HepG2 (cell line): ENCODE measurements around the gene PPP1R7. TPM values are rescaled to one million over a fixed set of nuclear protein-coding genes. Genes with fewer than 3 reads are reported as not detected.

Source experiments
- ARID2 ChIP-seq: sonication (generic); formaldehyde crosslinking; IDR thresholded peaks from 2 replicates; pipeline ENCODE4 v1.8.1; 2022; ENCODE audit warnings: mild to moderate bottlenecking, missing genetic modification reagents, borderline replicate concordance
- CEBPG ChIP-seq: IDR thresholded peaks from 2 replicates; pipeline ENCODE4 v1.6.1; 2016
- CSRNP2 ChIP-seq: sonication (generic); formaldehyde crosslinking; conservative IDR thresholded peaks from 2 replicates; pipeline ENCODE4 v1.8.0; 2022; ENCODE audit warnings: low read depth, missing genetic modification reagents
- FOXK1 ChIP-seq: sonication (generic); formaldehyde crosslinking; IDR thresholded peaks from 2 replicates; pipeline ENCODE4 v1.4.0; 2020; ENCODE audit warnings: low read depth, missing genetic modification reagents, borderline replicate concordance
- GFI1 ChIP-seq: sonication (generic); formaldehyde crosslinking; IDR thresholded peaks from 2 replicates; pipeline ENCODE4 v1.5.0; 2020; ENCODE audit warnings: missing genetic modification reagents, mild to moderate bottlenecking, borderline replicate concordance
- LCORL ChIP-seq, 2 experiments: fragments of 450-650 bp in 1 of 2; sonication (generic) in 1 of 2; formaldehyde crosslinking in 1 of 2; IDR thresholded peaks; 2 replicates each; pipeline versions ENCODE4 v1.5.0 to v1.6.1; 2017 to 2020; ENCODE audit warnings: antibody characterized with exemption in 1 of 2, missing genetic modification reagents in 1 of 2
- MYPOP ChIP-seq: sonication (generic); formaldehyde crosslinking; IDR thresholded peaks from 2 replicates; pipeline ENCODE4 v1.8.1; 2023; ENCODE audit warnings: mild to moderate bottlenecking, moderate library complexity, missing genetic modification reagents
- NFYB ChIP-seq: sonication (generic); formaldehyde crosslinking; IDR thresholded peaks from 2 replicates; pipeline ENCODE4 v1.4.0; 2020; ENCODE audit warnings: missing genetic modification reagents
- RXRB ChIP-seq: IDR thresholded peaks from 2 replicates; pipeline ENCODE4 v1.6.1; 2016; ENCODE audit warnings: borderline replicate concordance, missing genetic modification reagents, missing compliant biosample characterization
- SIN3A ChIP-seq: IDR thresholded peaks from 2 replicates; pipeline ENCODE4 v1.6.1; 2011; ENCODE audit warnings: low read depth, mild to moderate bottlenecking, control low read depth, low read length, borderline replicate concordance
- SOX6 ChIP-seq, 2 experiments: fragments of 450-650 bp in 1 of 2; sonication (generic) in 1 of 2; formaldehyde crosslinking in 1 of 2; IDR thresholded peaks; 2 replicates each; pipeline versions ENCODE4 v1.4.0 to v1.6.1; 2017 to 2020; ENCODE audit warnings: antibody characterized with exemption in 1 of 2, mild to moderate bottlenecking in 1 of 2, missing genetic modification reagents in 1 of 2
- SRSF1 ChIP-seq: fragments of 200-400 bp; formaldehyde crosslinking; optimal IDR thresholded peaks from 2 replicates; pipeline ENCODE3; 2017; ENCODE audit warnings: mild to moderate bottlenecking, low read depth, low read length, moderate library complexity
- TARDBP ChIP-seq: sonication (generic); formaldehyde crosslinking; IDR thresholded peaks from 2 replicates; pipeline ENCODE4 v1.8.0; 2022; ENCODE audit warnings: mild to moderate bottlenecking, missing genetic modification reagents
- THAP9 ChIP-seq: sonication (generic); formaldehyde crosslinking; IDR thresholded peaks from 2 replicates; pipeline ENCODE4; 2020; ENCODE audit warnings: missing genetic modification reagents, mild to moderate bottlenecking, borderline replicate concordance
- ZNF350 ChIP-seq: sonication (generic); formaldehyde crosslinking; IDR thresholded peaks from 2 replicates; pipeline ENCODE4 v1.4.0; 2020; ENCODE audit warnings: mild to moderate bottlenecking, low read depth, missing genetic modification reagents, borderline replicate concordance
- ZNF598 ChIP-seq: sonication (generic); formaldehyde crosslinking; IDR thresholded peaks from 2 replicates; pipeline ENCODE4 v1.5.1; 2020; ENCODE audit warnings: mild to moderate bottlenecking, missing genetic modification reagents, borderline replicate concordance
- ZNF737 ChIP-seq: sonication (generic); formaldehyde crosslinking; IDR thresholded peaks from 2 replicates; pipeline ENCODE4 v1.5.0; 2020; ENCODE audit warnings: missing genetic modification reagents, mild to moderate bottlenecking, borderline replicate concordance
- polyA plus RNA-seq, 8 experiments: library from polyadenylated mRNA; depleted of rRNA in 3 of 8; stranded (reverse) in 7 of 8; unstranded in 1 of 8; fragments of >200 nt; fragmentation: Illumina TruSeq in 4 of 8; extraction: Trizol in 4 of 8; gene quantifications; 2 replicates each; pipeline versions ENCODE4 v1.2.1 to v1.2.3, GENCODE V29; 2011 to 2016; ENCODE audit warnings: low read depth in 4 of 8, missing spikeins in 1 of 8, mixed read lengths in 1 of 8; ENCODE audit not compliant: insufficient read depth in 1 of 8
- total RNA-seq, 5 experiments: library from RNA; depleted of rRNA; stranded (reverse); fragments of >200 nt; fragmentation: Illumina TruSeq; extraction: Trizol; gene quantifications; 2 replicates each; pipeline ENCODE4 v1.2.3, GENCODE V29; 2016; ENCODE audit warnings: low read depth in 1 of 5
- TF ChIP-seq, protein P1 (sequence below): sonication (generic); formaldehyde crosslinking; IDR thresholded peaks from 2 replicates; pipeline ENCODE4 v1.4.0; 2020; ENCODE audit warnings: missing genetic modification reagents, borderline replicate concordance
- TF ChIP-seq, protein P2 (sequence below): sonication (generic); formaldehyde crosslinking; IDR thresholded peaks from 2 replicates; pipeline ENCODE4 v1.5.1; 2020; ENCODE audit warnings: missing genetic modification reagents, mild to moderate bottlenecking, borderline replicate concordance

Gene PPP1R7
- total and polyA plus RNA-seq, 2 of the 13 experiments (the other 11 are each of a cell fraction or from before 2014, with no cell fraction given): 33.3 to 67.9 TPM

- TF ChIP-seq ZNF598 (CRISPR knock-in tag) (peak; percentile 98; the same call in 1 of the 2 replicates), FOXK1 (CRISPR knock-in tag) (peak; percentile 99), SOX6 (IDR thresholded peaks at IDR 0.05) (no peak), SOX6 (CRISPR knock-in tag; IDR thresholded peaks at IDR 0.05) (peak; percentile 92), GFI1 (CRISPR knock-in tag) (peak; percentile 85), MYPOP (peak; percentile 91), ZNF350 (peak; percentile 100), TARDBP (CRISPR knock-in tag) (peak; percentile 99), ZNF737 (CRISPR knock-in tag) (0 out of 2 replicates have a peak, but pooled peaks have one; percentile 75), CEBPG (CRISPR knock-in tag) (peak; percentile 74), RXRB (CRISPR knock-in tag) (peak; percentile 92), LCORL (IDR thresholded peaks at IDR 0.05) (no peak), LCORL (CRISPR knock-in tag; IDR thresholded peaks at IDR 0.05) (peak; percentile 97), SIN3A (peak; percentile 92; the same call in 1 of the 2 replicates), THAP9 (CRISPR knock-in tag) (peak; percentile 98), SRSF1 (peak; percentile 97), CSRNP2 (CRISPR knock-in tag) (0 out of 2 replicates have a peak, but pooled peaks have one; percentile 56), ARID2 (CRISPR knock-in tag) (no peak; the same call in 1 of the 2 replicates), NFYB (CRISPR knock-in tag) (peak; percentile 55)
- TF ChIP-seq, protein P1, sequence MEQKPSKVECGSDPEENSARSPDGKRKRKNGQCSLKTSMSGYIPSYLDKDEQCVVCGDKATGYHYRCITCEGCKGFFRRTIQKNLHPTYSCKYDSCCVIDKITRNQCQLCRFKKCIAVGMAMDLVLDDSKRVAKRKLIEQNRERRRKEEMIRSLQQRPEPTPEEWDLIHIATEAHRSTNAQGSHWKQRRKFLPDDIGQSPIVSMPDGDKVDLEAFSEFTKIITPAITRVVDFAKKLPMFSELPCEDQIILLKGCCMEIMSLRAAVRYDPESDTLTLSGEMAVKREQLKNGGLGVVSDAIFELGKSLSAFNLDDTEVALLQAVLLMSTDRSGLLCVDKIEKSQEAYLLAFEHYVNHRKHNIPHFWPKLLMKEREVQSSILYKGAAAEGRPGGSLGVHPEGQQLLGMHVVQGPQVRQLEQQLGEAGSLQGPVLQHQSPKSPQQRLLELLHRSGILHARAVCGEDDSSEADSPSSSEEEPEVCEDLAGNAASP (CRISPR knock-in tag): peak; percentile 96
- TF ChIP-seq, protein P2, sequence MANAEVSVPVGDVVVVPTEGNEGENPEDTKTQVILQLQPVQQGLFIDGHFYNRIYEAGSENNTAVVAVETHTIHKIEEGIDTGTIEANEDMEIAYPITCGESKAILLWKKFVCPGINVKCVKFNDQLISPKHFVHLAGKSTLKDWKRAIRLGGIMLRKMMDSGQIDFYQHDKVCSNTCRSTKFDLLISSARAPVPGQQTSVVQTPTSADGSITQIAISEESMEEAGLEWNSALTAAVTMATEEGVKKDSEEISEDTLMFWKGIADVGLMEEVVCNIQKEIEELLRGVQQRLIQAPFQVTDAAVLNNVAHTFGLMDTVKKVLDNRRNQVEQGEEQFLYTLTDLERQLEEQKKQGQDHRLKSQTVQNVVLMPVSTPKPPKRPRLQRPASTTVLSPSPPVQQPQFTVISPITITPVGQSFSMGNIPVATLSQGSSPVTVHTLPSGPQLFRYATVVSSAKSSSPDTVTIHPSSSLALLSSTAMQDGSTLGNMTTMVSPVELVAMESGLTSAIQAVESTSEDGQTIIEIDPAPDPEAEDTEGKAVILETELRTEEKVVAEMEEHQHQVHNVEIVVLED (CRISPR knock-in tag): peak; percentile 94
Observed at GRCh38 chr2:241102239-241102803, 47.9 kb upstream of the PPP1R7 start, which contains the start of gene MTERF4 (continued).
